Heart left ventricle (tissue), 16 donors: Measurements from ENCODE around the gene GABBR1. TPM values are rescaled to one million over a fixed set of nuclear protein-coding genes. Genes with fewer than 3 reads are reported as not detected.

Experiments used
- ATAC-seq, 4 donors: fragments of 200-7000 bp; cut with Tn5 transposase; one replicate each; pipeline ENCODE4 v1.9.1; 2020 to 2022; ENCODE audit warnings: moderate library complexity in 4 of 4, mild to moderate bottlenecking in 3 of 4, moderate number of reproducible peaks in 1 of 4
- DNase-seq, 5 donors: peaks; one replicate each; pipeline ENCODE4 v3.0.0-alpha.2; 2020
- H3K27ac ChIP-seq, 12 donors: fragments of 200-600 bp; sonication (generic) in 4 of 12; one replicate each; pipeline versions ENCODE4 v1.5.0 to v1.8.0; 2016 to 2022; ENCODE audit warnings: mild to moderate bottlenecking in 2 of 12
- H3K27me3 ChIP-seq, 9 donors: fragments of 200-600 bp; sonication (generic) in 2 of 9; one replicate each; pipeline versions ENCODE4 v1.5.1 to v1.8.0; 2016 to 2022; ENCODE audit warnings: mild to moderate bottlenecking in 3 of 9
- H3K36me3 ChIP-seq, 9 donors: fragments of 200-600 bp; sonication (generic) in 2 of 9; one replicate each; pipeline versions ENCODE4 v1.5.0 to v1.8.0; 2018 to 2022; ENCODE audit warnings: mild to moderate bottlenecking in 2 of 9
- H3K4me1 ChIP-seq, 12 donors: fragments of 200-600 bp; sonication (generic) in 4 of 12; one replicate each; pipeline versions ENCODE4 v1.5.0 to v1.8.0; 2016 to 2022; ENCODE audit warnings: mild to moderate bottlenecking in 3 of 12
- H3K4me3 ChIP-seq, 12 donors: fragments of 200-600 bp; sonication (generic) in 4 of 12; one replicate each; pipeline versions ENCODE4 v1.5.0 to v1.8.0; 2017 to 2022; ENCODE audit warnings: mild to moderate bottlenecking in 9 of 12, moderate library complexity in 4 of 12
- H3K9me3 ChIP-seq, 12 donors: fragments of 200-600 bp; sonication (generic) in 4 of 12; one replicate each; pipeline versions ENCODE4 v1.5.0 to v1.8.0; 2016 to 2022; ENCODE audit warnings: mild to moderate bottlenecking in 1 of 12
- POLR2A ChIP-seq, 2 donors: fragments of 450-650 bp; IDR thresholded peaks; one replicate each; pipeline ENCODE4 v1.6.1; 2017; ENCODE audit warnings: antibody characterized with exemption in 2 of 2, mild to moderate bottlenecking in 2 of 2, moderate library complexity in 2 of 2
- WGBS, 4 donors: extraction: QIAGEN DNeasy Blood & Tissue Kit in 2 of 4; methylation state at CpG; one replicate each; pipeline versions ENCODE4 v1.1.5 to v1.1.7; 2013 to 2018; 5-methylcytosine and 5-hydroxymethylcytosine counted together
- intact Hi-C, 10 donors: fragments of 100-400 bp; cut with DNase I; formaldehyde crosslinking; loops; one replicate each; pipeline versions ENCODE4 v1.11.1 to v1.14.2; 2022
- long read RNA-seq, 3 donors: library from polyadenylated mRNA; unstranded; transcript quantifications; one replicate each; pipeline ENCODE4 v2.0.0, GENCODE V29; 2020 to 2021
- polyA plus RNA-seq, 2 donors: library from polyadenylated mRNA; stranded (reverse); fragments of 200-250 nt; gene quantifications; one replicate each; pipeline ENCODE4 v1.2.3, GENCODE V29; 2013
- total RNA-seq, 9 donors: library from RNA; depleted of rRNA in 2 of 9; stranded (reverse); fragments of >200 nt in 2 of 9; fragmentation: NEBNext Ultra II Directional in 3 of 9; extraction: Animal tissue kit (Norgen Biotek cat#: 25700) in 3 of 9; gene quantifications; one replicate each; pipeline versions ENCODE4 v1.1.0 to v1.2.4, GENCODE V29; 2016 to 2023
- TF ChIP-seq, protein P1 (sequence below), 12 donors: fragments of 200-600 bp; sonication (generic) in 4 of 12; IDR thresholded peaks; one replicate each; pipeline versions ENCODE4 v1.5.0 to v1.8.0; 2018 to 2022; ENCODE audit warnings: antibody characterized with exemption in 12 of 12, mild to moderate bottlenecking in 5 of 12
- donor health status: ischemic (EF 13 %, LVEDD 7.1; RV severe dilation, severe dysfunction).
- donor health status: healthy with polysubstance abuse.
- donor health status: DM: no; HTN: yes; CAD: no.
- donor health status: DM: no; HTN: no; CAD: no.
- donor health status: ischemic (EF 25% LVEDD 6.9; RV normal size, moderate dysfunction).
- donor health status: ischemic (EF 25% LVEDD 5.7; RV mildly dilated, moderate dysfunction).
- donor health status: healthy.
- donor health status: DM: yes; HTN: yes; CAD: no.
- donor health status: ischemic (EF 35%, LVEDD 5.7; RV mildly dilated, moderate dysfunction).
- donor health status: nonischemic (EF 11% LVEDD 7.7; RV severe dilation, severe dysfunction).
- donor health status: DM: yes; HTN: yes; CAD: no.
- donor health status: PGD.
- donor health status: ischemic (EF 29% LVEDD 5.4; RV normal size, mild dysfunction).
- donor health status: nonischemic (EF 23%, LVEDD 6.1; RV moderate dilation, normal function).

The GABBR1 gene
- 10 to 100 TPM; 11.6 to 30.8 (median 18.1) TPM for total RNA-seq
- 10 to 100 TPM; 11.7 to 25.4 TPM for polyA plus RNA-seq
- long read RNA-seq, donor 1, partial matches to known transcripts: 4 of 21 reads
- long read RNA-seq, donor 1, other reads (novel, unspliced or antisense): 15 of 21 reads
- long read RNA-seq, donor 2, partial matches to known transcripts: 2 of 15 reads
- long read RNA-seq, donor 2, other reads (novel, unspliced or antisense): 12 of 15 reads
- long read RNA-seq, donor 3, partial matches to known transcripts: 3 of 5 reads
- long read RNA-seq, donor 3, other reads (novel, unspliced or antisense): 1 of 5 reads

DNA sequence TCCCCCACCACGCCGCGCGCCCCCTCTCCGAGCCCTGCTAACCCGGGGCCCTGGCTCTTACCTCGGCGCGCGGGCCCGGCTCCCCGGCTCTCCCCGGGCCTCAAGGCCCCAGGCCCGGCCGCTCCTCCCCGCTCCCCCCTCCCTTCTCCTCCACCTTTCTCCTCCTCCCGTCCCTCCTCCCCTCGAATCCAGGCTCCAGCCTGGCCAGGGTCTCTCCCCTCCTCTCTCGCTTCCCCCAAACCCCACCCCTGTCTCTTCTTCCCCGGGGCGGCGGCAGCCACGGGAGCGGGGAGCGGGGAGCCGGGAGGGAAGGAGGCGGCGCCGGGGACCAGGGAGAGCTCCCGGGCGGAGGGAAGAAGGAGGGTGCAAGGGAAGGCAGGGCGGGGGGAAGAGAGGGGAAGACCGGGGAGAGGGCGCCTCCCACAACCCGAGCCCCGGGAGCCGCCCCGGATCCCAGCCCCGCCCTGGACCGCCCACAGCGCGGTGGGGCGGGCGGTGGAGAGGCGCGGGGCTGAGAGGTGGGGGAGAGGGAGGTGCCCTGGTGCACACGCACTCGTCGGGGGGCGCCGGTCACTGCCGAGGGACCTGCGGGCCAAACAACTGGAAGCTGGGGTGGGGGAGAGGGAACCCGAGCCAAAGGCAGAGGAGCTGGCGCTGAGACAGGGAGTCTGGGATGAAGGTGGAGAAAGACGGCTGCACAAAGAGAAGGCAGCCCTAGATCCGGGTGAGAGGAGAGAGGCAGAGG is at the start of gene GABBR1:
Gene GABBR1 (minus strand): TSS at position 395 of the 745 bp plus-strand sequence. CDS start 798 bp downstream, outside the sequence.
- 0 to 1% (median 1%) methylated on average over 41 to 57 of the region's 57 CpGs for WGBS, 4 donors
- peak; percentile 90 to 91 (median 91) for DNase-seq
- intact Hi-C loops: no loop called here
- peak in 1 of 2 donors; percentile 73 for TF ChIP-seq POLR2A (IDR thresholded peaks at IDR 0.05)
- TF ChIP-seq, protein P1, sequence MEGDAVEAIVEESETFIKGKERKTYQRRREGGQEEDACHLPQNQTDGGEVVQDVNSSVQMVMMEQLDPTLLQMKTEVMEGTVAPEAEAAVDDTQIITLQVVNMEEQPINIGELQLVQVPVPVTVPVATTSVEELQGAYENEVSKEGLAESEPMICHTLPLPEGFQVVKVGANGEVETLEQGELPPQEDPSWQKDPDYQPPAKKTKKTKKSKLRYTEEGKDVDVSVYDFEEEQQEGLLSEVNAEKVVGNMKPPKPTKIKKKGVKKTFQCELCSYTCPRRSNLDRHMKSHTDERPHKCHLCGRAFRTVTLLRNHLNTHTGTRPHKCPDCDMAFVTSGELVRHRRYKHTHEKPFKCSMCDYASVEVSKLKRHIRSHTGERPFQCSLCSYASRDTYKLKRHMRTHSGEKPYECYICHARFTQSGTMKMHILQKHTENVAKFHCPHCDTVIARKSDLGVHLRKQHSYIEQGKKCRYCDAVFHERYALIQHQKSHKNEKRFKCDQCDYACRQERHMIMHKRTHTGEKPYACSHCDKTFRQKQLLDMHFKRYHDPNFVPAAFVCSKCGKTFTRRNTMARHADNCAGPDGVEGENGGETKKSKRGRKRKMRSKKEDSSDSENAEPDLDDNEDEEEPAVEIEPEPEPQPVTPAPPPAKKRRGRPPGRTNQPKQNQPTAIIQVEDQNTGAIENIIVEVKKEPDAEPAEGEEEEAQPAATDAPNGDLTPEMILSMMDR (IDR thresholded peaks at IDR 0.05): no peak
- Histone ChIP-seq H3K27ac (peak within 1 kb of the TSS in 11 of 12 donors; percentile 51 to 91 (median 74)), H3K4me1 (peaks cover 0 to 41% (median 26%) of the 10 kb centered on the region in 12 donors), H3K4me3 (peak within 1 kb of the TSS; percentile 52 to 96 (median 72)), H3K27me3 (peaks cover 0 to 6% (median 0%) of the 10 kb centered on the region in 9 donors), H3K36me3 (no peaks in the 10 kb centered on the region), H3K9me3 (no peaks in the 10 kb centered on the region)
- ATAC-seq: peak; percentile 81 to 97 (median 93)

DNA sequence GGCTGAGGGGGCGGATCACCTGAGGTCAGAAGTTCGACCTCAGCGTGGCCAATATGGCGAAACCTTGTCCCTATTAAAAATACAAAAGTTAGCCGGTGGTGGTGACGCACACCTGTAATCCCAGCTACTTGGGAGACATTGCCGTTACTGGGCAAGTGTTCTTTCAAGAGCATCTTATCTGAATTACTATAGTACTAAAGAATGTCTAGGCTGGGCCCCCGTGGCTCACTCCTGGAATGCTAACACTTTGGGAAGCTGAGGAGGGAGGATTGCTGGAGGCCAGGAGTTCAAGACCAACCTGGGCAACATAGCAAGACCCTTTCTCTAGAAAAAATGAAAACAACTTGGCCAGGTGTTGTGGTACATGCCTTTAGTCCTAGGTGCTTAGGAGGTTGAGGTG is 48.8 kb upstream of the GABBR1 start:
- Histone ChIP-seq H3K27me3 (peaks cover 0 to 8% (median 0%) of the 10 kb centered on the region in 9 donors), H3K9me3 (no peaks in the 10 kb centered on the region), H3K4me1 (peaks cover 0 to 6% (median 0%) of the 10 kb centered on the region in 12 donors), H3K27ac (no peak overlapping the region), H3K4me3 (no peak overlapping the region), H3K36me3 (no peaks in the 10 kb centered on the region)
- WGBS, 4 donors: 85 to 92% (median 86%) methylated on average over 8 of the region's 8 CpGs
- TF ChIP-seq, protein P1 (IDR thresholded peaks at IDR 0.05): no peak
- no peak for TF ChIP-seq POLR2A (IDR thresholded peaks at IDR 0.05)
- intact Hi-C loops: no loop called here
- DNase-seq: no peak
- ATAC-seq: no peak

DNA sequence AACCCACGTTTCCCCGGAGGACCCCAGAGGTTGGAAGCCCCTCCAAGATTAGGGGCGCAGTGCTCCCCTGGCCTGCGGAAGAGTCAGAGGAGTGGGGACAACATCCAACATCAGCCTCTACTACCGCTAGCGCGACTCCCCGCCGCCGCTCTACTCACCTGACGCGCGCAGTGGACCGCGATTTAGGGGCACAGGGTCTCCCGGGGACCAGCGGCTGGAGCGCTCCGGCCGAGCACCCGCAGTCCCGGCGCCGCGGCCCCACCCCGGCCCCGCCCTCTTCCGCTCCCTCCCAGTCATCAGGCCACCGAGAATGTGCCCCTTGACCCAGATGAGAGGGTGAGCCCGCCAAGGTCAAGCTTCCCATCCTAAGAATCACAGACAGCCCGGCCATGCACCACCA is 47.9 kb upstream of the GABBR1 start, which contains the start of gene ZFP57:
Gene ZFP57 (minus strand): TSS at position 249 of the 400 bp plus-strand sequence. CDS start 4,149 bp downstream, outside the sequence.
- TF ChIP-seq, protein P1 (IDR thresholded peaks at IDR 0.05): no peak
- TF ChIP-seq POLR2A (IDR thresholded peaks at IDR 0.05): no peak
- Histone ChIP-seq H3K9me3 (no peaks in the 10 kb centered on the region), H3K36me3 (no peaks in the 10 kb centered on the region), H3K4me1 (peaks cover 0 to 7% (median 0%) of the 10 kb centered on the region in 12 donors), H3K27ac (peak within 1 kb of the TSS in 2 of 12 donors; percentile 11 to 26), H3K4me3 (peak within 1 kb of the TSS in 4 of 12 donors; percentile 37 to 51 (median 45)), H3K27me3 (peaks cover 0 to 8% (median 0%) of the 10 kb centered on the region in 9 donors)
- 65 to 94% (median 70%) methylated on average over 7 to 31 of the region's 31 CpGs for WGBS, 4 donors
- intact Hi-C loops: no loop called here
- DNase-seq (no peak), ATAC-seq (peak in 2 of 4 donors; percentile 8 to 47)

DNA sequence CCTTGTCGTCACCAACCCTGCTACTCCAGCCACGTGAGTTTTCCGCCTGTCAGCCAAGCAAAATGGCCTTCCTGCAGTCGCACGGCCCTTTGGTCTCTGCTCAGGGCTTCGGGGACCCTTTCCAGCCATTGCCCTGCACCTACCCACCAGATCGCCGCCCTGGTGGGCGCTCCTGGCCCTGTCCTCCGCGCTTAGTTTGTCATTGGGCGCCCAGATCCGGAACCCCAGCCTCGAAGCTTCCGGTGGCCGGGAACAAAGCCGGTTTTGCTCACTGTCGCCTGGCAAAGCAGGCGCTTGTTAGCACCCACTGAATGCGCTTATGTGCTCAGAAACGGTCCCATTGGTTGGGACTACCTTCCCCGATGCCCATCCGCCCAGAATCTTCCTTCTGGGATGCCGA is 47.4 kb upstream of the GABBR1 start:
- H3K27me3 ChIP-seq: peaks cover 0 to 8% (median 0%) of the 10 kb centered on the region in 9 donors
- H3K9me3 ChIP-seq: no peaks in the 10 kb centered on the region
- WGBS, 4 donors: 75 to 92% (median 89%) methylated on average over 24 of the region's 24 CpGs
- H3K4me1 ChIP-seq: peaks cover 0 to 7% (median 0%) of the 10 kb centered on the region in 12 donors
- no peaks in the 10 kb centered on the region for H3K36me3 ChIP-seq
- ATAC-seq (peak in 1 of 4 donors; percentile 28), DNase-seq (no peak)
- intact Hi-C loops: no loop called here
- peak overlapping the region in 4 of 12 donors; percentile 37 to 51 (median 45) for H3K4me3 ChIP-seq
- TF ChIP-seq, protein P1 (IDR thresholded peaks at IDR 0.05): no peak
- TF ChIP-seq POLR2A (IDR thresholded peaks at IDR 0.05): no peak
- peak overlapping the region in 2 of 12 donors; percentile 11 to 26 for H3K27ac ChIP-seq
